Pancreas (tissue), 10 donors: ENCODE data around the gene ST8SIA6. TPM values are rescaled to one million over a fixed set of nuclear protein-coding genes. Genes with fewer than 3 reads are reported as not detected.
"Not testable (repeated sequence)": the region's sequence is repeated elsewhere in the genome, so short reads cannot be mapped to it uniquely, and the experiment has no call there.

Experiments
- ATAC-seq, 4 donors: fragments of 200-7000 bp; cut with Tn5 transposase; one replicate each; pipeline versions ENCODE4 v1.8.0 to v1.9.1; 2020; ENCODE audit warnings: mild to moderate bottlenecking in 4 of 4, moderate library complexity in 4 of 4
- DNase-seq, 6 donors: peaks; one replicate each; pipeline ENCODE4 v3.0.0-alpha.2; 2020
- FAIRE-seq: peaks from 2 replicates; lab custom pipeline; 2012; peaks lifted over from hg19 to GRCh38; lab: Jason Lieb, UNC
- H3K27ac ChIP-seq, 4 donors: fragments of 200-600 bp; sonication (generic); 1 replicate in 3 of 4; 2 replicates in 1 of 4; pipeline versions ENCODE4 v1.5.0 to v1.8.0; 2020
- H3K27me3 ChIP-seq, 4 donors: fragments of 200-600 bp; one replicate each; pipeline ENCODE4 v1.8.0; 2021
- H3K36me3 ChIP-seq, 3 donors: fragments of 200-600 bp; sonication (generic) in 1 of 3; one replicate each; pipeline versions ENCODE4 v1.5.0 to v1.8.0; 2020 to 2021
- H3K4me1 ChIP-seq, 3 donors: fragments of 200-600 bp; one replicate each; pipeline ENCODE4 v1.8.0; 2021
- H3K4me3 ChIP-seq, 4 donors: fragments of 200-600 bp; sonication (generic) in 2 of 4; one replicate each; pipeline versions ENCODE4 v1.5.0 to v1.8.0; 2020 to 2021
- H3K9me3 ChIP-seq, 4 donors: fragments of 200-600 bp; one replicate each; pipeline ENCODE4 v1.8.0; 2021
- WGBS, 2 donors: extraction: QIAGEN DNeasy Blood & Tissue Kit; methylation state at CpG; one replicate each; pipeline ENCODE4 v1.1.7; 2013; 5-methylcytosine and 5-hydroxymethylcytosine counted together
- intact Hi-C, 3 donors: fragments of 100-400 bp; cut with DNase I; formaldehyde crosslinking; loops; one replicate each; pipeline versions ENCODE4 v1.11.1 to v1.14.2; 2022
- polyA plus RNA-seq, 2 donors: library from polyadenylated mRNA; stranded (reverse); fragments of 200-250 nt; gene quantifications; one replicate each; pipeline ENCODE4 v1.2.3, GENCODE V29; 2013
- total RNA-seq, 6 donors: library from RNA; stranded (reverse); fragmentation: NEBNext Ultra II Directional in 4 of 6; extraction: Animal tissue kit (Norgen Biotek cat#: 25700) in 4 of 6; gene quantifications; one replicate each; pipeline versions ENCODE4 v1.2.1 to v1.2.4, GENCODE V29; 2021 to 2023
- TF ChIP-seq, protein P1 (sequence below), 4 donors: fragments of 200-600 bp; sonication (generic) in 3 of 4; IDR thresholded peaks; one replicate each; pipeline versions ENCODE4 v1.5.0 to v1.8.0; 2021; ENCODE audit warnings: antibody characterized with exemption in 4 of 4
- donor health status: healthy with polysubstance abuse.
- donor health status: DM: no; HTN: no; CAD: no; lungs with moderate emphysema.
- donor health status: DM: no; HTN: no; CAD: no.
- donor health status: control.
- donor health status: control.
- donor health status: Bipolar disorder and iron deficiency.
- donor health status: DM: yes; HTN: yes; CAD: no.
- donor health status: DM: no; HTN: no; CAD: no.
- donor health status: DM: no; HTN: no; CAD: no.
- donor health status: DM: yes; HTN: yes; CAD: no.

ST8SIA6 gene
- total and polyA plus RNA-seq, 8 donors: 0.08 to 0.15 (median 0.12) TPM; not detected in 4

DNA sequence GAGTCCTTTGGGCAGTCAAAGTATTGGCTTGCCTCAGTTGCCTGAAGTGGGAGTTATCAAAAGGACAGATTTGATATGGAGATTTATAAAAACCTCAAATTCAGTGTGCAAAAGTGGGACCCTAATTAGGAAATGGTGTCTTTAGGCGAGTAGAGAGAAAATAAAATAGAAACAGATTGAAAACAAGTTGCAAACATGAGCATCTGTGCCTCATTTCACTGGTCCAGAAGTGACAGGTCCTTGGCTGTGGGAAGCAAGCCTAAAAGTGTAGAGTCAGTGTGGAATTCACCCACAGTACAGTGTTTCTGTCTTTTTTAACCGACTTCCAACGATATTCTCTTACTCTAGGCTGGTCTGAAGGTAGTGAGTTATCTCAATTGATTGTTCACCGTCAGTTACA is 51.2 kb downstream of the ST8SIA6 start:
- no peaks in the 10 kb centered on the region for H3K27me3 ChIP-seq
- DNase-seq: no peak
- ATAC-seq: no peak
- H3K9me3 ChIP-seq: no peaks in the 10 kb centered on the region
- no peak for FAIRE-seq
- no peaks in the 10 kb centered on the region for H3K36me3 ChIP-seq
- H3K4me1 ChIP-seq: no peaks in the 10 kb centered on the region
- intact Hi-C loops: no loop called here
- TF ChIP-seq, protein P1, sequence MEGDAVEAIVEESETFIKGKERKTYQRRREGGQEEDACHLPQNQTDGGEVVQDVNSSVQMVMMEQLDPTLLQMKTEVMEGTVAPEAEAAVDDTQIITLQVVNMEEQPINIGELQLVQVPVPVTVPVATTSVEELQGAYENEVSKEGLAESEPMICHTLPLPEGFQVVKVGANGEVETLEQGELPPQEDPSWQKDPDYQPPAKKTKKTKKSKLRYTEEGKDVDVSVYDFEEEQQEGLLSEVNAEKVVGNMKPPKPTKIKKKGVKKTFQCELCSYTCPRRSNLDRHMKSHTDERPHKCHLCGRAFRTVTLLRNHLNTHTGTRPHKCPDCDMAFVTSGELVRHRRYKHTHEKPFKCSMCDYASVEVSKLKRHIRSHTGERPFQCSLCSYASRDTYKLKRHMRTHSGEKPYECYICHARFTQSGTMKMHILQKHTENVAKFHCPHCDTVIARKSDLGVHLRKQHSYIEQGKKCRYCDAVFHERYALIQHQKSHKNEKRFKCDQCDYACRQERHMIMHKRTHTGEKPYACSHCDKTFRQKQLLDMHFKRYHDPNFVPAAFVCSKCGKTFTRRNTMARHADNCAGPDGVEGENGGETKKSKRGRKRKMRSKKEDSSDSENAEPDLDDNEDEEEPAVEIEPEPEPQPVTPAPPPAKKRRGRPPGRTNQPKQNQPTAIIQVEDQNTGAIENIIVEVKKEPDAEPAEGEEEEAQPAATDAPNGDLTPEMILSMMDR (IDR thresholded peaks at IDR 0.05): no peak
- no peak overlapping the region for H3K27ac ChIP-seq
- no peak overlapping the region for H3K4me3 ChIP-seq
- 68 to 82% methylated on average over 4 of the region's 4 CpGs for WGBS, 2 donors

DNA sequence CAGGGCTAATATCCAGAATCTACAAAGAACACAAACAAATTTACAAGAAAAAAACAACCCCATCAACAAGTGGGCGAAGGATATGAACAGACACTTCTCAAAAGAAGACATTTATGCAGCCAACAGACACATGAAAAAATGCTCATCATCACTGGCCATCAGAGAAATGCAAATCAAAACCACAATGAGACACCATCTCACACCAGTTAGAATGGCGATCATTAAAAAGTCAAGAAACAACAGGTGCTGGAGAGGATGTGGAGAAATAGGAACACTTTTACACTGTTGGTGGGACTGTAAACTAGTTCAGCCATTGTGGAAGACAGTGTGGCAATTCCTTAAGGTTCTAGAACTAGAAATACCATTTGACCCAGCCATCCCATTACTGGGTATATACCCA is 52.4 kb downstream of the ST8SIA6 start:
- H3K9me3 ChIP-seq, intact Hi-C loops, FAIRE-seq, H3K4me3 ChIP-seq, H3K27ac ChIP-seq, H3K4me1 ChIP-seq, ATAC-seq, H3K27me3 ChIP-seq, DNase-seq, H3K36me3 ChIP-seq: not testable (repeated sequence)
- whole genome bisulfite sequencing, 2 donors: 100% methylated on average over 1 of the region's 2 CpGs; no CpG with 5 or more reads in 1 of the 2 donors

DNA sequence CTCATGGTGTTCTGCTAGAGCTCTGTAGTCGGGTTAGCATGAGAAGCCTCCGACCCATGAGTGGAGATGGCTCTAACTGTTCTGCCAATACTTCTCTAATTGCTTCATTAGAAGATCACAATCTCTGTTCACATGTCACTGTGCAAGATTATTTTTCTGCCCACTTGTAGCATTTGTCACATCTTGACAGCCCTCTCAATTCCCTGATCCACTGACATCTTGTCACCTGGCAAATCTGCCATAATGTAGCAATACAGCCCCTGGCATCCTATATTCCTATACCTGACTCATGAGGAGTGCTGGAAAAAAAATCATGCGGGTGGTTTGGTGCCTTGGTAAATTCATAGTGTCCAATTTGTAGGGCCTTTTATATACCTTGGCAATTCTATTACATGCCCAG is 58.4 kb downstream of the ST8SIA6 start:
- ATAC-seq (no peak), FAIRE-seq (no peak), DNase-seq (no peak)
- WGBS, 2 donors: 97% methylated on average over 3 of the region's 3 CpGs
- intact Hi-C loops: no loop called here
- Histone ChIP-seq H3K4me1 (no peaks in the 10 kb centered on the region), H3K9me3 (no peaks in the 10 kb centered on the region), H3K27ac (no peak overlapping the region), H3K36me3 (no peaks in the 10 kb centered on the region), H3K27me3 (no peaks in the 10 kb centered on the region), H3K4me3 (no peak overlapping the region)
- TF ChIP-seq, protein P1 (IDR thresholded peaks at IDR 0.05): no peak

DNA sequence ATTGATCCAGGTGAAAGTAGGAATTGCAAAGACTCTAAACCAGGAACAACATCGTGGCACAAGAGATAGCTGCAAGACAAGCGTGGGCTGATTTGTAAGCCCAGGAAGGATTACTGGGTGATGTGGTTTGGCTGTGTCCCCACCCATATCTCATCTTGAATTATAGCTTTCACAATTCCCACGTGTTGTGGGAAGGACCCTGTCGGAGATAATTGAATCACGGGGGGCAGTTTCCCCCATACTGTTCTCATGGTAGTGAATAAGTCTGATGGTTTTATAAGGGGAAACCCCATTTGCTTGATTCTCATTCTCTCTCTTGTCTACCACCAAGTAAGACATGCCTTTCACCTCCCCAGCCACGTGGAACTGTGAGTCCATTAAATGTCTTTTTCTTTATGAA is 59.5 kb downstream of the ST8SIA6 start:
- intact Hi-C loops: no loop called here
- H3K4me3 ChIP-seq: no peak overlapping the region
- H3K27ac ChIP-seq: no peak overlapping the region
- FAIRE-seq: no peak
- 57 to 62% methylated on average over 6 of the region's 6 CpGs for WGBS, 2 donors
- TF ChIP-seq, protein P1 (IDR thresholded peaks at IDR 0.05): no peak
- no peaks in the 10 kb centered on the region for H3K27me3 ChIP-seq
- no peaks in the 10 kb centered on the region for H3K36me3 ChIP-seq
- H3K4me1 ChIP-seq: no peaks in the 10 kb centered on the region
- DNase-seq: no peak
- ATAC-seq: no peak
- no peaks in the 10 kb centered on the region for H3K9me3 ChIP-seq

DNA sequence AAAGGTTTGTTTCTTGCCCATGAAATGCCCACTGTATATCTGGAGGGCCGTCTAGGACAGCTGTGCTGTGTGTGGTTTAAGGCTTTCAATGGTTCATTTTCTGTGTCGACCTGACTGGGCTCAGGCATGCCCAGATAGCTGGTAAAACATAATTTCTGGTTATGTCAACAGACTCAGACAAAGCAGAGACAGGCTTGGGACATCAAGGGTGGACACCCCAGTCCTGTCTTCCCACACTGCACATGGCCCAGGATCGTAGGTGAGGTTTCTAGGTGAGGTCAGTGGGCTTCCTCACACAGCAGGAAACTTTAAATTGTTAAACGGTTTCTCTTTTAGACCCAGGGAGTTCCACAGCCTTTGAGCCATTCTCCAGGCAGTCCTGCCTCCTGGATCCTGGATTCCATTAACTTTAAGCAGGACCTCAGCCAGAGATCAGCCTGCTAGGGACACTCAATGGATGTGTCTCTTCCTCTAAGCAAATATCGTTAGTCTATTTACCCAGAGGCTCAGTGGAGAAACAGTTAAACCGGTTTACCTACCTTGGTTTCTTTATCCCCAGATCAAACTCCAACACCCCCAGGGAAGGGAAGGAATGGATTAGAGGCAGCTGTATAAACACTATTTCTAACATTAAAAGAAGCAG is 66.4 kb downstream of the ST8SIA6 start:
- ATAC-seq: peak; percentile 91 to 95 (median 94)
- intact Hi-C loops: no loop called here
- peaks cover 4 to 21% (median 14%) of the 10 kb centered on the region in 3 donors for H3K4me1 ChIP-seq
- H3K27me3 ChIP-seq: no peaks in the 10 kb centered on the region
- peak overlapping the region in 1 of 4 donors; percentile 2 for H3K4me3 ChIP-seq
- TF ChIP-seq, protein P1 (IDR thresholded peaks at IDR 0.05): no peak
- no peaks in the 10 kb centered on the region for H3K36me3 ChIP-seq
- peak overlapping the region; percentile 36 to 76 (median 56) for H3K27ac ChIP-seq
- DNase-seq: peak in 2 of 6 donors; percentile 37 to 52
- H3K9me3 ChIP-seq: no peaks in the 10 kb centered on the region
- no peak for FAIRE-seq
- WGBS, 2 donors: 14 to 16% methylated on average over 6 of the region's 6 CpGs
